Endodermal cell (in vitro differentiated cells): Measurements from ENCODE around the gene PCK2. TPM values are rescaled to one million over a fixed set of nuclear protein-coding genes. Genes with fewer than 3 reads are reported as not detected.
A peak's percentile ranks its signal among the peaks of the same experiment; 100 is the strongest.

ENCODE experiments used
- DNase-seq: peaks from one replicate; pipeline ENCODE4 v3.0.0-alpha.2; 2017
- H3K27ac ChIP-seq: 2 replicates; pipeline ENCODE4 v1.5.1; 2013; ENCODE audit warnings: mild to moderate bottlenecking, low read depth, low read length, moderate library complexity
- H3K27me3 ChIP-seq: 2 replicates; pipeline ENCODE4 v1.6.1; 2013; ENCODE audit warnings: mild to moderate bottlenecking, low read length, moderate library complexity; ENCODE audit not compliant: insufficient read depth, control insufficient read depth, poor library complexity, severe bottlenecking
- H3K36me3 ChIP-seq: 2 replicates; pipeline ENCODE4 v1.7.0; 2013; ENCODE audit warnings: mild to moderate bottlenecking, low read length, moderate library complexity; ENCODE audit not compliant: control insufficient read depth, insufficient read depth
- H3K4me1 ChIP-seq: one replicate; pipeline ENCODE4 v1.7.0; 2013; ENCODE audit warnings: low read length; ENCODE audit not compliant: control insufficient read depth, insufficient read depth
- H3K4me3 ChIP-seq: 2 replicates; pipeline ENCODE4 v1.5.1; 2013; ENCODE audit warnings: mild to moderate bottlenecking, low read length, moderate library complexity
- H3K9ac ChIP-seq: 2 replicates; pipeline ENCODE4 v1.6.1; 2013; ENCODE audit warnings: mild to moderate bottlenecking, low read length, moderate library complexity; ENCODE audit not compliant: poor library complexity, severe bottlenecking; ENCODE audit errors: extremely low read depth
- H3K9me3 ChIP-seq: 2 replicates; pipeline ENCODE4 v1.6.1; 2013; ENCODE audit warnings: mild to moderate bottlenecking, low read length, moderate library complexity; ENCODE audit not compliant: control insufficient read depth
- H3K27ac Mint-ChIP-seq: 2 replicates; pipeline ENCODE4 v1.8.0; 2020; ENCODE audit warnings: mixed read lengths
- H3K27me3 Mint-ChIP-seq: 2 replicates; pipeline ENCODE4 v1.8.0; 2021; ENCODE audit warnings: mild to moderate bottlenecking, mixed read lengths; ENCODE audit not compliant: insufficient read depth
- H3K36me3 Mint-ChIP-seq: 2 replicates; pipeline ENCODE4 v1.8.0; 2020; ENCODE audit warnings: low read depth, mixed read lengths
- H3K4me1 Mint-ChIP-seq: 2 replicates; pipeline ENCODE4 v1.8.0; 2020; ENCODE audit warnings: mixed read lengths
- H3K4me3 Mint-ChIP-seq: 2 replicates; pipeline ENCODE4 v1.8.0; 2020; ENCODE audit warnings: mild to moderate bottlenecking, moderate library complexity, mixed read lengths
- H3K9me3 Mint-ChIP-seq: 2 replicates; pipeline ENCODE4 v1.8.0; 2020; ENCODE audit warnings: mild to moderate bottlenecking, mixed read lengths
- WGBS, 2 experiments: methylation state at CpG; one replicate each; pipeline versions ENCODE4 v1.1.5 to v1.1.7; 2013; ENCODE audit warnings: missing lambda C conversion rate in 2 of 2, mixed read lengths in 1 of 2; ENCODE audit not compliant: insufficient coverage in 1 of 2, insufficient read length in 1 of 2; 5-methylcytosine and 5-hydroxymethylcytosine counted together
- total RNA-seq, 2 donors: library from RNA; stranded (reverse); fragmentation: NEBNext Ultra II Directional in 1 of 2; extraction: Animal tissue kit (Norgen Biotek cat#: 25700) in 1 of 2; gene quantifications; 2 replicates in 1 of 2; 3 replicates in 1 of 2; pipeline ENCODE4 v1.2.1, GENCODE V29; 2021
- TF ChIP-seq, protein P1 (sequence below): fragments of 200-600 bp; sonication (generic); conservative IDR thresholded peaks from 2 replicates; pipeline ENCODE4 v1.5.0; 2021; ENCODE audit warnings: antibody characterized with exemption, mild to moderate bottlenecking

PCK2 gene
- total RNA-seq, 2 donors from 2014 or later = 37.7 to 42.8 TPM

DNA sequence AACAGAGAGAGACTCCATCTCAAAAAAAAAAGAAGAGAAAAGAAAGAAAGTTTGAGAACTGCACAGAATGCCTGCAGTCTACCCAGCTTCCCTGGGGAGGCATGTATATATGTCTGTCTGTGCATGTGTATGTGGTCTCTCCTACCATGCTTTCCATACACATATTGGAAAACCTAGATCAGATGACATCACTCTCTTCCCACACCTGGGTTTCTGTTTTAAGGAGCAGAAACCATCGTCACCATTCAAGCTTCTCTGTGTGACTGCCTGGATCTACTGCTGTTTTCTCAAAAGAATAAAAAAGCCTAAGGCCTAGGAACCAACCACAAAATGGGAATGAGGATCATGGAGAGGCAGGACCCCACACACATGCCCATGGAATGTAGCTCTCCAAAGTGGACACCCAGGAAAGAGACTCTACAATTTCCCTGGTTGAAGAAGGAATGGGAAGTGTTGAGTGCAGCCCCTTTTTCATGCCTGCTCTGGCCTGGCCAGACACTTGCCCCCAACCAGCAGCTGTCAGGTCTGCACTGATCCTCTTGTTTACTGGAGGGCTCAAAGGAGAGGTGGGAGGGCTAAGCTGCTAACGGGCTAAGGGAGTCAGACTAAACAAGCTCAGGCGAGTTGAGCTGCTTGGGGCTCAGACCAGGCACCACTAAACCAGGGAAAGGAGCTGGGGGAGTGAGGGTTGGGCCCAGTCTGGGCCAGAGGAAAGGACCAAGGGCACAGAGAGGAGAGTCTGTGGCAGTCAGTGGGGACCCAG lies 7.7 kb upstream of the PCK2 start:
- H3K9me3 Mint-ChIP-seq = no peaks in the 10 kb centered on the region
- no peak overlapping the region for H3K4me3 Mint-ChIP-seq
- H3K27me3 Mint-ChIP-seq = peaks cover 27% of the 10 kb centered on the region
- peaks cover 38% of the 10 kb centered on the region for H3K4me1 Mint-ChIP-seq
- Histone ChIP-seq H3K27me3 (peaks cover 30% of the 10 kb centered on the region), H3K4me1 (peaks cover 19% of the 10 kb centered on the region), H3K27ac (no peak overlapping the region), H3K9me3 (no peaks in the 10 kb centered on the region), H3K9ac (no peak overlapping the region), H3K36me3 (no peaks in the 10 kb centered on the region), H3K4me3 (peak overlapping the region; percentile 30)
- H3K27ac Mint-ChIP-seq = peak overlapping the region; percentile 13
- DNase-seq = no peak
- H3K36me3 Mint-ChIP-seq = no peaks in the 10 kb centered on the region
- TF ChIP-seq, protein P1, sequence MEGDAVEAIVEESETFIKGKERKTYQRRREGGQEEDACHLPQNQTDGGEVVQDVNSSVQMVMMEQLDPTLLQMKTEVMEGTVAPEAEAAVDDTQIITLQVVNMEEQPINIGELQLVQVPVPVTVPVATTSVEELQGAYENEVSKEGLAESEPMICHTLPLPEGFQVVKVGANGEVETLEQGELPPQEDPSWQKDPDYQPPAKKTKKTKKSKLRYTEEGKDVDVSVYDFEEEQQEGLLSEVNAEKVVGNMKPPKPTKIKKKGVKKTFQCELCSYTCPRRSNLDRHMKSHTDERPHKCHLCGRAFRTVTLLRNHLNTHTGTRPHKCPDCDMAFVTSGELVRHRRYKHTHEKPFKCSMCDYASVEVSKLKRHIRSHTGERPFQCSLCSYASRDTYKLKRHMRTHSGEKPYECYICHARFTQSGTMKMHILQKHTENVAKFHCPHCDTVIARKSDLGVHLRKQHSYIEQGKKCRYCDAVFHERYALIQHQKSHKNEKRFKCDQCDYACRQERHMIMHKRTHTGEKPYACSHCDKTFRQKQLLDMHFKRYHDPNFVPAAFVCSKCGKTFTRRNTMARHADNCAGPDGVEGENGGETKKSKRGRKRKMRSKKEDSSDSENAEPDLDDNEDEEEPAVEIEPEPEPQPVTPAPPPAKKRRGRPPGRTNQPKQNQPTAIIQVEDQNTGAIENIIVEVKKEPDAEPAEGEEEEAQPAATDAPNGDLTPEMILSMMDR = no peak
- WGBS, 2 experiments = 42 to 50% methylated on average over 3 of the region's 3 CpGs

DNA sequence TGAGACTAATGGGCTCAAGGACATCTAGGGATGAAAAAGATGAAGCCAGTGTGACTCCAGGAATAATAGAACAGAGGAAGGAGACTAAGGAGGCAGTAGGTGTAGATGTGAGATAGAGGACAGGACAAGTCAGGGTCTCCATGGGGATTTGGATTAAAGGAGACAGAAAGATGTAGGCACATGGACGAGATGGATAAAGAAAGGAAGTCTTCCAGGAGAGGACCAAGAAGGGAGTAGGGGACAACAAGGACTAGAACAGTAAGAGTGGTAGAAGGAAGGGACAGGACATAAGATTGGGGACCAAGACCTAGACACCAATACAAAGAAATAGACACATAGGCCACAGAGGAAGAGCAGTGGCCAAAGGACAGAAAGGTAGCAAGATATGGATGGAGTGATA lies 7.1 kb upstream of the PCK2 start:
- H3K27ac Mint-ChIP-seq = no peak overlapping the region
- H3K27me3 Mint-ChIP-seq = peaks cover 24% of the 10 kb centered on the region
- peaks cover 37% of the 10 kb centered on the region for H3K4me1 Mint-ChIP-seq
- no peaks in the 10 kb centered on the region for H3K9me3 Mint-ChIP-seq
- H3K36me3 Mint-ChIP-seq = no peaks in the 10 kb centered on the region
- Histone ChIP-seq H3K9ac (no peak overlapping the region), H3K9me3 (no peaks in the 10 kb centered on the region), H3K27ac (no peak overlapping the region), H3K27me3 (peaks cover 27% of the 10 kb centered on the region), H3K4me3 (peak overlapping the region; percentile 30), H3K36me3 (no peaks in the 10 kb centered on the region), H3K4me1 (peaks cover 16% of the 10 kb centered on the region)
- TF ChIP-seq, protein P1 = no peak
- no peak overlapping the region for H3K4me3 Mint-ChIP-seq
- DNase-seq = no peak
- WGBS, 2 experiments = 90 to 100% methylated on average over 1 of the region's 1 CpG

DNA sequence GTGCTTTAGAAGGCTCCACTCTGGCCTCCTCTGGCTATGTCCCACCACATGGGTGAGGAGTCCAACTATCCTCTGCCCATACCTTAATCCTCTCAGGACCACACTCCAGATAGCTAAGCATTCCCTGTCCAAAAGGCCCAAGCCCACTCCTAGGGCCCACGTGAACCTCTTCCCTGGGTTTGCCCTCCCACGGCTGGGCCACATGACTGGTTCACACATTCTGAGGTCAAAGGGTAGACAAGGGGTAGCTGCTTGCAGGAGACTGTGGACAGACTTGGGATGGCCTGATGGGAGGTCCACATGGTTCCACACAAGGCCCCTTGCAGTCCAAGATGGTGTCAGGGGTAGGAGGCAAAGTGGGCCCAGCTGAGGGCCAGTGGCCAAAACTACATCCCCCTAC lies 6.0 kb upstream of the PCK2 start:
- H3K27ac Mint-ChIP-seq = no peak overlapping the region
- Histone ChIP-seq H3K27me3 (peaks cover 16% of the 10 kb centered on the region), H3K9me3 (no peaks in the 10 kb centered on the region), H3K36me3 (no peaks in the 10 kb centered on the region), H3K9ac (no peak overlapping the region), H3K4me3 (no peak overlapping the region), H3K4me1 (peaks cover 13% of the 10 kb centered on the region), H3K27ac (no peak overlapping the region)
- WGBS, 2 experiments = 91 to 100% methylated on average over 1 to 2 of the region's 2 CpGs
- no peaks in the 10 kb centered on the region for H3K36me3 Mint-ChIP-seq
- peaks cover 22% of the 10 kb centered on the region for H3K27me3 Mint-ChIP-seq
- H3K4me3 Mint-ChIP-seq = no peak overlapping the region
- peaks cover 39% of the 10 kb centered on the region for H3K4me1 Mint-ChIP-seq
- DNase-seq = no peak
- TF ChIP-seq, protein P1 = no peak
- no peaks in the 10 kb centered on the region for H3K9me3 Mint-ChIP-seq
